ENCODE results near the gene ABCA3. TPM values are rescaled to one million over a fixed set of nuclear protein-coding genes. Genes with fewer than 3 reads are reported as not detected.

The ABCA3 gene
- polyA plus RNA-seq, 1 experiment, result 3.8 TPM

GRCh38 chr16:2246301-2246885 lies 94.1 kb downstream of the ABCA3 start:
- DNase-seq (ENCODE audit: low read depth), result no peak
- Histone ChIP-seq H3K4me3 (ENCODE audit: low read depth, low read length) (no peak overlapping the region), H3K27me3 (ENCODE audit: control insufficient read depth, insufficient read depth, low read length) (no peaks in the 10 kb centered on the region), H3K36me3 (ENCODE audit: control insufficient read depth, insufficient read depth, low read length) (peaks cover 28% of the 10 kb centered on the region)
- POLR2A ChIA-PET, result no interaction called here
- TF ChIP-seq, protein P1, sequence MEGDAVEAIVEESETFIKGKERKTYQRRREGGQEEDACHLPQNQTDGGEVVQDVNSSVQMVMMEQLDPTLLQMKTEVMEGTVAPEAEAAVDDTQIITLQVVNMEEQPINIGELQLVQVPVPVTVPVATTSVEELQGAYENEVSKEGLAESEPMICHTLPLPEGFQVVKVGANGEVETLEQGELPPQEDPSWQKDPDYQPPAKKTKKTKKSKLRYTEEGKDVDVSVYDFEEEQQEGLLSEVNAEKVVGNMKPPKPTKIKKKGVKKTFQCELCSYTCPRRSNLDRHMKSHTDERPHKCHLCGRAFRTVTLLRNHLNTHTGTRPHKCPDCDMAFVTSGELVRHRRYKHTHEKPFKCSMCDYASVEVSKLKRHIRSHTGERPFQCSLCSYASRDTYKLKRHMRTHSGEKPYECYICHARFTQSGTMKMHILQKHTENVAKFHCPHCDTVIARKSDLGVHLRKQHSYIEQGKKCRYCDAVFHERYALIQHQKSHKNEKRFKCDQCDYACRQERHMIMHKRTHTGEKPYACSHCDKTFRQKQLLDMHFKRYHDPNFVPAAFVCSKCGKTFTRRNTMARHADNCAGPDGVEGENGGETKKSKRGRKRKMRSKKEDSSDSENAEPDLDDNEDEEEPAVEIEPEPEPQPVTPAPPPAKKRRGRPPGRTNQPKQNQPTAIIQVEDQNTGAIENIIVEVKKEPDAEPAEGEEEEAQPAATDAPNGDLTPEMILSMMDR (IDR thresholded peaks at IDR 0.05; ENCODE audit: insufficient read depth, low read depth, low read length), result no peak
- CTCF ChIA-PET, result no interaction called here

GRCh38 chr16:2244926-2245795 lies 95.4 kb downstream of the ABCA3 start:
- no peaks in the 10 kb centered on the region for H3K27me3 ChIP-seq (ENCODE audit: control insufficient read depth, insufficient read depth, low read length)
- ChIA-PET CTCF (no interaction called here), POLR2A (no interaction called here)
- H3K4me3 ChIP-seq (ENCODE audit: low read depth, low read length), result no peak overlapping the region
- TF ChIP-seq, protein P1 (IDR thresholded peaks at IDR 0.05; ENCODE audit: insufficient read depth, low read depth, low read length), result no peak
- H3K36me3 ChIP-seq (ENCODE audit: control insufficient read depth, insufficient read depth, low read length), result peaks cover 28% of the 10 kb centered on the region
- DNase-seq (ENCODE audit: low read depth), result no peak

DNA sequence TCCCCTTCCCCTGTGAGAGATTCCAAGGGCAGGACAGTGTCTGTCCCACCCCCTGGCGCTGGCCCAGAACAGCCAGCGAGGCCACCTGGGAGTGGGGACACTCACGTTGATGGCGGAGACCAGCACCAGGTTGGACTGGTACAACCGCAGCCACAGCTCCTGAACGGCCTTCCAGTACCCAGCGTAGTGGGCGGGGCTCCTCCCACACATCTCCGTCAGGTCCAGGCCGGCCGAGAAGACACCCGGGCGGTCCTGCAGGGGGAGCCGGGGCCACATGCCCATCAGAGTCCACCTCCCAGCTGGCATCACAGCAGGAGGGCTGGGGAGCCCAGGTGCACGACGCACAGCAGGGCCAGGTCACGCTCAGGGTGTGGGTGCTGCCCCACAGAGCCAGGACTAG lies 96.2 kb downstream of the ABCA3 start:
- H3K4me3 ChIP-seq (ENCODE audit: low read depth, low read length), result no peak overlapping the region
- TF ChIP-seq, protein P1 (IDR thresholded peaks at IDR 0.05; ENCODE audit: insufficient read depth, low read depth, low read length), result no peak
- CTCF ChIA-PET, result no interaction called here
- no peaks in the 10 kb centered on the region for H3K27me3 ChIP-seq (ENCODE audit: control insufficient read depth, insufficient read depth, low read length)
- no peak for DNase-seq (ENCODE audit: low read depth)
- POLR2A ChIA-PET, result no interaction called here
- peaks cover 28% of the 10 kb centered on the region for H3K36me3 ChIP-seq (ENCODE audit: control insufficient read depth, insufficient read depth, low read length)

DNA sequence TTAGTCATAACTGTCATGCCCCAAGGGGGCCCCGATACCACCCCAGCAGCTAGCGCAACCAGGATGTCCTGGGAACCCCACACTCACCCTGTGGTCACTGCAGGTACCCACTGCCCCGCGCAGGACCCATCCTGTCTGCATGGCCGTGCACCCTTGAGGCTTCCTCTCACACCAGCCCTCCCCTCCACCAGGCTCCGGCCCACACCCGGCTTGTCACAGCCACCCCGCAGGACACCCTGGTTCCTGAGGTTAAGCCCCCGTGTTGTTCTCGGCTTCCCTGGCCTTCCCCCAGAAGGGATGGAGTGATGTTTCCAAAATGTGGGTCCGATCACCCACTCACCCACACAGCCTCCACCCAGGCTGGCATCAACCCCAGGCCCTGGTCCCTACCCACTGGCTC lies 96.7 kb downstream of the ABCA3 start:
- no peak for DNase-seq (ENCODE audit: low read depth)

GRCh38 chr16:2243031-2243528 lies 97.4 kb downstream of the ABCA3 start:
- ChIA-PET POLR2A (no interaction called here), CTCF (no interaction called here)
- peaks cover 28% of the 10 kb centered on the region for H3K36me3 ChIP-seq (ENCODE audit: control insufficient read depth, insufficient read depth, low read length)
- no peaks in the 10 kb centered on the region for H3K27me3 ChIP-seq (ENCODE audit: control insufficient read depth, insufficient read depth, low read length)
- DNase-seq (ENCODE audit: low read depth), result no peak
- TF ChIP-seq, protein P1 (IDR thresholded peaks at IDR 0.05; ENCODE audit: insufficient read depth, low read depth, low read length), result no peak
- H3K4me3 ChIP-seq (ENCODE audit: low read depth, low read length), result no peak overlapping the region

More for the DNA sequence above, 96.7 kb downstream of the ABCA3 start:
- CTCF ChIA-PET, result no interaction called here
- Histone ChIP-seq H3K36me3 (ENCODE audit: control insufficient read depth, insufficient read depth, low read length) (peaks cover 28% of the 10 kb centered on the region), H3K4me3 (ENCODE audit: low read depth, low read length) (no peak overlapping the region), H3K27me3 (ENCODE audit: control insufficient read depth, insufficient read depth, low read length) (no peaks in the 10 kb centered on the region)
- POLR2A ChIA-PET, result no interaction called here
- TF ChIP-seq, protein P1 (IDR thresholded peaks at IDR 0.05; ENCODE audit: insufficient read depth, low read depth, low read length), result no peak
